ENCODE results near the gene ATP1A2.

DNA sequence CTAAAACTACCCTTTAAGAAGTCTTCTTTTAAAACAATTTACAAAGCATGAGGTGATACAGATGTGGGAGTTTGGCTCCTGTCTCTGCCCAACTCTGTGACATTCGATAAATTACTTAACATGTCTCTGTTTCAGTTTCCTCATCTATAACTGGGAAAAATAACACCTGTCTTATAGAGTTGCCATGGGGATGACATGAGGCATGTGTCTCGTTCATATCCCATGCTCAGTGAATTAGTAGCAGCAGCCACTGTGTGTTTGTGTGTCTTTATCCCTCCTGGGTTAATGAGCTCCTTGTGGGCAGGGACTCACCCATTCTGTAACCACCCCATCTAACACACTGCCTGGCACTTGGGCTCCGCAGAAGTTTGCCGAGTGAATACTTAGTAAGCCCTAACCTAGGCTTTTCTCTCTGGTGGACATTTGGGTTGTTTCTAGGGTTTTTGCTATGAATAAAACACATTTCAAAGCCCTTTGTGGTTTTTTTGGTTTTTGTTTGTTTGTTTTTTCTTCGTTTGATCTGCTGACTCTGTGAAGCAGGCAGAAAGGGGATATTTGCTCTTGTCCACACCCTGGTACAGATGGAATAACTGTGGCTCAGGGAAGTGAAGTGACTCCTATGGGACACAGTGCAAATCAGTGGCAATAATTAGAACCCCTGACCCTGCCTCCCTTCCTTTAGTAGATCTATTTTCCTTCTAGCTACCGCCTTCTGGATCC is 35.0 kb upstream of the ATP1A2 start:
- TF ChIP-seq CTCF (IDR thresholded peaks at IDR 0.05; ENCODE audit: low read depth, low read length): no peak
- no peak for TF ChIP-seq POLR2A (IDR thresholded peaks at IDR 0.05; ENCODE audit: extremely low read depth, insufficient read length)

Data from NB4 (cell line).